Stomach (tissue), 9 donors: ENCODE results near the gene FAM107B. TPM values are rescaled to one million over a fixed set of nuclear protein-coding genes. Genes with fewer than 3 reads are reported as not detected.
"Not testable (repeated sequence)": the region's sequence is repeated elsewhere in the genome, so short reads cannot be mapped to it uniquely, and the experiment has no call there.

Source experiments
- DNase-seq, 2 donors: peaks; one replicate each; pipeline versions ENCODE4 v3.0.0 to v3.0.0-alpha.2; 2013 to 2019
- H3K27ac ChIP-seq, 5 donors: fragments of 200-600 bp in 4 of 5; sonication (generic) in 4 of 5; one replicate each; pipeline ENCODE4 v1.5.1; 2013 to 2019; ENCODE audit warnings: mild to moderate bottlenecking in 1 of 5, moderate library complexity in 1 of 5
- H3K27me3 ChIP-seq, 3 donors: fragments of 200-600 bp; sonication (generic); one replicate each; pipeline ENCODE4 v1.5.1; 2017 to 2019; ENCODE audit warnings: mixed run types in 1 of 3
- H3K36me3 ChIP-seq, 4 donors: fragments of 200-600 bp; sonication (generic); 1 replicate in 3 of 4; 2 replicates in 1 of 4; pipeline ENCODE4 v1.5.1; 2016 to 2019
- H3K4me1 ChIP-seq, 4 donors: fragments of 200-600 bp; sonication (generic); one replicate each; pipeline ENCODE4 v1.5.1; 2016 to 2019
- H3K4me3 ChIP-seq, 4 donors: fragments of 200-600 bp; sonication (generic) in 3 of 4; one replicate each; pipeline ENCODE4 v1.5.1; 2016 to 2019; ENCODE audit warnings: mild to moderate bottlenecking in 1 of 4
- H3K9me3 ChIP-seq, 4 donors: fragments of 200-600 bp; sonication (generic); one replicate each; pipeline ENCODE4 v1.5.1; 2016 to 2019
- EP300 ChIP-seq: sonication (generic); formaldehyde crosslinking; IDR thresholded peaks from one replicate; pipeline ENCODE4 v1.6.1; 2017; ENCODE audit warnings: antibody characterized with exemption
- POLR2A ChIP-seq, 4 donors: fragments of 450-650 bp; IDR thresholded peaks; one replicate each; pipeline ENCODE4 v1.6.1; 2016; ENCODE audit warnings: antibody characterized with exemption in 4 of 4, control low read depth in 2 of 4, mild to moderate bottlenecking in 1 of 4, moderate library complexity in 1 of 4
- POLR2AphosphoS5 ChIP-seq, 3 donors: sonication (generic); formaldehyde crosslinking; IDR thresholded peaks; one replicate each; pipeline ENCODE4 v1.6.1; 2016; ENCODE audit warnings: antibody characterized with exemption in 3 of 3
- WGBS, 5 donors: extraction: QIAGEN DNeasy Blood & Tissue Kit in 3 of 5; methylation state at CpG; one replicate each; pipeline versions ENCODE4 v1.1.5 to v1.1.7; 2013 to 2018; 5-methylcytosine and 5-hydroxymethylcytosine counted together
- intact Hi-C: fragments of 100-400 bp; cut with DNase I; formaldehyde crosslinking; loops from one replicate; pipeline ENCODE4 v1.15.1; 2023; ENCODE audit warnings: low total_unique reads
- polyA plus RNA-seq, 3 donors: library from polyadenylated mRNA; stranded (reverse); fragments of 200-250 nt; gene quantifications; one replicate each; pipeline ENCODE4 v1.2.3, GENCODE V29; 2013
- total RNA-seq, 5 donors: library from RNA; depleted of rRNA; stranded (reverse); fragments of >200 nt; gene quantifications; one replicate each; pipeline versions ENCODE4 v1.1.0 to v1.2.3, GENCODE V29; 2014 to 2016
- TF ChIP-seq, protein P1 (sequence below), 7 experiments: fragments of 450-650 bp in 4 of 7; fragments of 200-600 bp in 3 of 7; sonication (generic) in 3 of 7; IDR thresholded peaks; one replicate each; pipeline ENCODE4 v1.5.1; 2016 to 2019; ENCODE audit warnings: antibody characterized with exemption in 7 of 7, control low read depth in 2 of 7, mild to moderate bottlenecking in 1 of 7
- donor health status: healthy with polysubstance abuse.
- donor health status: Bipolar disorder and iron deficiency.
- donor health status: healthy.

Gene FAM107B
- total and polyA plus RNA-seq, 8 donors = 18.7 to 397 (median 160) TPM

DNA sequence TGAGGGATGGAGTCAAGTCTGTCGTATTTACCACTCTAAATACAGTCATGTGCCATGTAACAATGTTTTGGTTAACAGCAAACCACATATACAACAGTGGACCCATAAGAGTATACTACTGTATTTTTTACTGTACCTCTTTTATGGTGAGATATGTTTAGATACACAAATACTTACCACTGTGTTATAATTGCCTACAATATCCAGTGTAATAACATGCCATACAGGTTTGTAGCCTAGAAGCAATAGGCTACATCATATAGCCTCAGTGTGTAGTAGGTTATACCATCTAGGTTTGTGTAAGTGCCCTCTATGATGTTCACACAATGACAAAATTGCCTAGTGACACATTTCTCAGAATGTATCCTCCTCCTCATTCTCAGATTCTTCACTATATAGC lies 110.4 kb downstream of the FAM107B start:
- Histone ChIP-seq H3K4me1 (peaks cover 0 to 8% (median 4%) of the 10 kb centered on the region in 4 donors), H3K27me3 (no peaks in the 10 kb centered on the region), H3K4me3 (no peak overlapping the region), H3K9me3 (no peaks in the 10 kb centered on the region), H3K27ac (no peak overlapping the region), H3K36me3 (no peaks in the 10 kb centered on the region)
- no peak for TF ChIP-seq EP300
- TF ChIP-seq, protein P1, sequence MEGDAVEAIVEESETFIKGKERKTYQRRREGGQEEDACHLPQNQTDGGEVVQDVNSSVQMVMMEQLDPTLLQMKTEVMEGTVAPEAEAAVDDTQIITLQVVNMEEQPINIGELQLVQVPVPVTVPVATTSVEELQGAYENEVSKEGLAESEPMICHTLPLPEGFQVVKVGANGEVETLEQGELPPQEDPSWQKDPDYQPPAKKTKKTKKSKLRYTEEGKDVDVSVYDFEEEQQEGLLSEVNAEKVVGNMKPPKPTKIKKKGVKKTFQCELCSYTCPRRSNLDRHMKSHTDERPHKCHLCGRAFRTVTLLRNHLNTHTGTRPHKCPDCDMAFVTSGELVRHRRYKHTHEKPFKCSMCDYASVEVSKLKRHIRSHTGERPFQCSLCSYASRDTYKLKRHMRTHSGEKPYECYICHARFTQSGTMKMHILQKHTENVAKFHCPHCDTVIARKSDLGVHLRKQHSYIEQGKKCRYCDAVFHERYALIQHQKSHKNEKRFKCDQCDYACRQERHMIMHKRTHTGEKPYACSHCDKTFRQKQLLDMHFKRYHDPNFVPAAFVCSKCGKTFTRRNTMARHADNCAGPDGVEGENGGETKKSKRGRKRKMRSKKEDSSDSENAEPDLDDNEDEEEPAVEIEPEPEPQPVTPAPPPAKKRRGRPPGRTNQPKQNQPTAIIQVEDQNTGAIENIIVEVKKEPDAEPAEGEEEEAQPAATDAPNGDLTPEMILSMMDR (IDR thresholded peaks at IDR 0.05) = no peak
- WGBS, 5 donors = 92 to 97% (median 96%) methylated on average over 1 of the region's 1 CpG
- DNase-seq = no peak
- intact Hi-C loops = no loop called here

- Histone ChIP-seq H3K27ac (no peak overlapping the region), H3K36me3 (no peaks in the 10 kb centered on the region), H3K27me3 (no peaks in the 10 kb centered on the region), H3K9me3 (no peaks in the 10 kb centered on the region), H3K4me3 (no peak overlapping the region), H3K4me1 (peaks cover 0 to 18% (median 9%) of the 10 kb centered on the region in 4 donors)
- 88 to 95% (median 93%) methylated on average over 3 of the region's 3 CpGs for WGBS, 5 donors
- TF ChIP-seq EP300 (no peak), POLR2A (IDR thresholded peaks at IDR 0.05) (no peak), POLR2AphosphoS5 (IDR thresholded peaks at IDR 0.05) (no peak)
- TF ChIP-seq, protein P1 (IDR thresholded peaks at IDR 0.05) = no peak
- DNase-seq = no peak
- intact Hi-C loops = no loop called here
These were observed 112.9 kb downstream of the FAM107B start for GRCh38 chr10:14661818-14662217.

- Histone ChIP-seq H3K27me3 (no peaks in the 10 kb centered on the region), H3K27ac (no peak overlapping the region), H3K36me3 (no peaks in the 10 kb centered on the region), H3K4me3 (no peak overlapping the region), H3K4me1 (peaks cover 0 to 26% (median 9%) of the 10 kb centered on the region in 4 donors), H3K9me3 (no peaks in the 10 kb centered on the region)
- intact Hi-C loops = no loop called here
- no peak for DNase-seq
- WGBS, 5 donors = 87 to 96% (median 88%) methylated on average over 3 of the region's 3 CpGs
- no peak for TF ChIP-seq EP300
- TF ChIP-seq POLR2AphosphoS5 (IDR thresholded peaks at IDR 0.05) = no peak
- no peak for TF ChIP-seq POLR2A (IDR thresholded peaks at IDR 0.05)
- TF ChIP-seq, protein P1 (IDR thresholded peaks at IDR 0.05) = no peak
These were observed 113.9 kb downstream of the FAM107B start for GRCh38 chr10:14660831-14661230.

DNA sequence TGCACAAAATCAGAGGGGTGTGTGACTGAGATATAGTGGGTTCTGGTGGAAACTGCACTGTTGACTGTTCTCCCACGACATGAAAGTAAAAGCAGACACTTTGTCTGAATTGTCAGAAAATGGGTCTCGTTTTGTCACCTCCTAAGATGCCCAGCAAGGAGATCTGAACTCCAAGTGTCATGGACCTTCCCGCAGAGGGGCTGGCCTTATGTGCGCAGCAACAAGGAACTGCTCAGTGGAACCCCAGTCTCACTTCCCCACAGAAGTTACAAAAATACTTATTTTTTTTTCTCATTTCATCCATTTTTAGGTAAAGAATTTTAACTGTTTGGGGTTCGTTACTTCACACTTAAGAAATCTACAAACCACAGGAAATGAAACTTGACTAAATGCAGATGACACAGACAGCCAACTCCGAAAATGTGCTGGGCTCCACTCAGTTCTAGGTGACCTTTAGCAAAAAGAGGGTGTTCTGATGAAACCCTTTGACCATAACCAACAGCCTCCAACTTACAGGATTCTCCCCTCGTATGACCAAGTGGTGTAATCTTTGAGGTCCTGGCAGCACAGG lies 115.0 kb downstream of the FAM107B start:
- no peak for TF ChIP-seq POLR2A (IDR thresholded peaks at IDR 0.05)
- no peak for TF ChIP-seq EP300
- peak; percentile 37 to 41 for DNase-seq
- H3K27ac ChIP-seq = no peak overlapping the region
- no peaks in the 10 kb centered on the region for H3K27me3 ChIP-seq
- no peak overlapping the region for H3K4me3 ChIP-seq
- peaks cover 0 to 22% (median 6%) of the 10 kb centered on the region in 4 donors for H3K4me1 ChIP-seq
- intact Hi-C loops = no loop called here
- no peaks in the 10 kb centered on the region for H3K36me3 ChIP-seq
- WGBS, 5 donors = 67 to 82% (median 77%) methylated on average over 7 of the region's 7 CpGs
- H3K9me3 ChIP-seq = no peaks in the 10 kb centered on the region

- DNase-seq = not testable (repeated sequence)
- 79 to 94% (median 89%) methylated on average over 6 of the region's 6 CpGs for WGBS, 5 donors
- H3K27ac ChIP-seq = peak overlapping the region in 1 of 5 donors; percentile 30
These were observed 115.6 kb downstream of the FAM107B start for GRCh38 chr10:14659137-14659536.

More at GRCh38 chr10:14659137-14659536, 115.6 kb downstream of the FAM107B start:
- H3K27me3 ChIP-seq, intact Hi-C loops, H3K36me3 ChIP-seq, H3K9me3 ChIP-seq, H3K4me3 ChIP-seq: not testable (repeated sequence)
- H3K4me1 ChIP-seq = peaks cover 0 to 28% (median 9%) of the 10 kb centered on the region in 4 donors
